Glomerular endothelial cell (primary cell): ENCODE data around the gene WARS2. TPM values are rescaled to one million over a fixed set of nuclear protein-coding genes. Genes with fewer than 3 reads are reported as not detected.
A peak's percentile ranks its signal among the peaks of the same experiment; 100 is the strongest.
"Not testable (repeated sequence)": the region's sequence is repeated elsewhere in the genome, so short reads cannot be mapped to it uniquely, and the experiment has no call there.

Experiments
- DNase-seq: peaks from one replicate; pipeline ENCODE4 v3.0.0-alpha.2; 2011; ENCODE audit warnings: low read depth, low spot score; ENCODE audit errors: extremely low read depth
- total RNA-seq: library from RNA; depleted of rRNA; stranded (reverse); fragments of >200 nt; gene quantifications from 2 replicates; pipeline ENCODE4 v1.2.3, GENCODE V29; 2015

The WARS2 gene
- 9.5 and 13.6 TPM in 2 replicates for total RNA-seq

DNA sequence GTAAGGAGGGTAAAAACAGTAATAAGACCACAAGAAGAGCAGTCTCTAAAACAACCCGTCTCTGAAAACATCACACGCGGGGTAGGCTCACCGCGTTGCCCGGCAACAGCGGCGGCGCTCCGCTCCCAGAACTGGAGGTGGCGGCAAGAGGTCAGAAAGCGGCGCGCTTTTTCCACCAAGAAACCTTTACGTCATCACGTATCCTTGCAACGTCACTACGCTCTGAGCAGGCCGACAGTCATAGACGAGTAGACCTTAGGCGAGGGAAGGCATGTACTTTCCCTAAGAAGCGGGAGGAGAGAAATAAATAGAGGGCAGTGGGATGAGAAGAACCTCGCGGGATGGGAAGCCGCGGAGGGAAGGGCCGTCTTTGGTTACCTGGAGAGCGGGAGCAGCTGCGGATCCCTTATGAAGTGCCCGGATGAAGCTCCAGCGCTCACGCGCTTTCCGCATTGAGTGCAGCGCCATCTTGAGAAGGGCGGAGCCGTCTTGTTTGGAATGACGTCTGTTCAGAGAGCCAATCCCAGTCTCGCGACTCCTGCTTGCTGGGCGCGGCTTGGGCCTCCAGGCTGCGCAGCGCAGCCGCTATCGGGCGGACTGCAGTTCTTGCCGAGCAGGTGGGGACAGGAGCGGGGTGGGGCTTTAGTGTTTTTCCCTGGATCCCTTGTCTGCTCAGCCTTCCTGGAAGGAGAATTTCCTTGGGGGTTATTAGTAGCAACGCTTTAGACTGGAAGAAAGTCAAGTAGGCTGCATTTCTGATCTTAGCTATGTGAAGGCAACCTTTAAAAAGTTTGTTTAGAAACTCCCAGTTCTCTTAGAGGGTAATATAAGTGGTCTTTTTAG, at the start of gene WARS2:
Gene WARS2, minus strand, starts transcription at position 477 of the 843 bp plus-strand sequence. Its CDS starts 9 bp downstream, at position 468.
- peak; percentile 93 for DNase-seq

GRCh38 chr1:119188926-119189325, 48.5 kb upstream of the WARS2 start:
- DNase-seq = no peak

GRCh38 chr1:119187416-119187815, 47.0 kb upstream of the WARS2 start:
- DNase-seq = no peak

GRCh38 chr1:119186471-119186870, 46.0 kb upstream of the WARS2 start:
- no peak for DNase-seq

DNA sequence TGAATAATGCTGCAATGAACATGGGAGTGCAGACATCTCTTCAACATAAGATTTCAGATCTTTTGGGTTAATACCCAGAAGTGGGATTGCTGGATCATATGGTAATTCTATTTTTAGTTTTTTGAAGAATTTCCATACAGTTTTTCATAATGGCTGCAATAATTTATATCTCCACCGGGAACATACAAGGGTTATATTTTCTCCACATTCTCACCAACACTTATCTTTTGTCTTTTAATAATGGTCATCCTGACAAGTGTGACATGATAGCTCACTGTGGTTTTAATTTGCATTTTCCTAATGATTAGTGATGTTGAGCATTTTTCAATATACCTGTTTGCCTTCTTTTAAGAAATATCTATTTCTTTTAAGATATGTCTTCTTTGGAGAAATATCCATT, 44.5 kb upstream of the WARS2 start:
- DNase-seq = no peak

DNA sequence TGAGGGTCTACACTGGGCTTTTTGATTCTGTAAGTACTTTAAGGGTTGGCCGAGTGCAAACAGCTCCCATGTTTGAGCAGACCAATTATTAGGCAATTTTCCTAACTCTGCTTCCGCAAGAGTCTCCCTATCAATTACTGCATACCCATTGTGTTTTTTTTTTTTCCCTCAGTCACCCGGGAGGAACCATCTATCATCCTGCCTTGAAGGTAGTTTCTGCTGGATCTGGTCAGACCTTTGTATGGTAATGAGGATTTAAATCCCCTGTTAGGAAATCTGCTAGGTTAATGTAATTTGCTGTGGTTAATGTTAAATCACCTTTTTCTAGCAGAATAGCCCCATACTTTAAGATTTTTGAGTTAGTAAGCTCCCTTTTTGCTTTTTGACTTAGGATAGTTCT, 40.8 kb upstream of the WARS2 start:
- no peak for DNase-seq

GRCh38 chr1:119179051-119179450, 38.6 kb upstream of the WARS2 start:
- no peak for DNase-seq

DNA sequence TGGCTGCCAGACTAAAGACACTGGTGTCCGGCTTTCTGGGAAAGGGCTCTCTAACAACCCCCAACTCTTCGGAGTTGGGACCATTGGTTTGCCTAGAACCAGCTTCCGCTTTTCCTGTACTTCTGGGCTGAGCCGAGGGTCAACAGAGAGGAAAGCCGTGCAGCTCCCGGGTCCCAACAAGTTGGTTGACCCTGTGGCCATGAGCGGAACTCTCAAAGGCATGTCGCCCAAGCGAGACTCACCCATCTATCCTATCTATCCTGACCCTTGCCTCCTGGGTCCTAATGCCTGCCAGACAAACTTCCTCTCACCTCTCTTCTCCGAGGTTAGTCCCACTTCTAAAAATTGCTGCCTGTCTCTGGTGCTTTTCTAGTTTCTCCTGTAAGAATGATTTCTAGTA, 32.5 kb upstream of the WARS2 start:
- not testable (repeated sequence) for DNase-seq

DNA sequence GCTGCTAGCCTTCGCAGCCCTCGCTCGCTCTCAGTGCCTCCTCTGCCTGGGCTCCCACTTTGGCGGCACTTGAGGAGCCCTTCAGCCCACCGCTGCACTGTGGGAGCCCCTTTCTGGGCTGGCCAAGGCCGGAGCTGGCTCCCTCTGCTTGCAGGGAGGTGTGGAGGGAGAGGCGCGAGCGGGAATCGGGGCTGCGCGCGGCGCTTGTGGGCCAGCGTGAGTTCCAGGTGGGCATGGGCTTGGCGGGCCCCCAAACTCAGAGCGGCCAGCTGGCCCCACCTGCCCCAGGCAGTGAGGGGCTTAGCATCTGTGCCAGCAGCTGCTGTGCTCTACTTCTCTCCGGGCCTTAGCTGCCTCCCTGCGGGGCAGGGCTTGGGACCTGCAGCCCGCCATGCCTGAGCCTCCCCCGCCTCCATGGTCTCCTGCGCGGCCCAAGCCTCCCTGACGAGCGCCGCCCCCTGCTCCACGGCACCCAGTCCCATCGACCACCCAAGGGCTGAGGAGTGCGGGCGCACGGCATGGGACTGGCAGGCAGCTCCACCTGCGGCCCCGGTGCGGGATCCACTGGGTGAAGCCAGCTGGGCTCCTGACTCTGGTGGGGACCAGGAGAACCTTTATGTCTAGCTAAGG, 31.0 kb upstream of the WARS2 start:
- DNase-seq = not testable (repeated sequence)

DNA sequence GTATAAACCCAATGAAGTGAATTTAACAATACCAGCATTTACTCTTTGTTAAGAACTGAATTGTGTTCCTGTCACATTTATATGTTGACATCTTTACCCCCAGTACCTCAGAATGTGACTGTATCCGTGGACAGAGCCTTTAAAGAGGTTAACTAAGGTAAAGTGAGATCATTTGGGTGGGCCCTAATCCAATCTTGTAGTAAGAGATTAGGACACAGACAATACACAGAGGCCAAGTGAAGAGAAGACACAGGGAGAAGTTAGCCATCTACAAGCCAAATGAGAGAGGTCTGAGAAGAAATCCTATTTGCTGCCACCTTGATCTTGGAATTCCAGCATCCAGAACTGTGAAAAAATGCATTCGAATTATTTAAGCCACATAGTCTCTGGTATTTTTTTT, 22.9 kb upstream of the WARS2 start:
- DNase-seq = no peak

GRCh38 chr1:119160866-119161265, 20.4 kb upstream of the WARS2 start:
- peak; percentile 34 for DNase-seq

DNA sequence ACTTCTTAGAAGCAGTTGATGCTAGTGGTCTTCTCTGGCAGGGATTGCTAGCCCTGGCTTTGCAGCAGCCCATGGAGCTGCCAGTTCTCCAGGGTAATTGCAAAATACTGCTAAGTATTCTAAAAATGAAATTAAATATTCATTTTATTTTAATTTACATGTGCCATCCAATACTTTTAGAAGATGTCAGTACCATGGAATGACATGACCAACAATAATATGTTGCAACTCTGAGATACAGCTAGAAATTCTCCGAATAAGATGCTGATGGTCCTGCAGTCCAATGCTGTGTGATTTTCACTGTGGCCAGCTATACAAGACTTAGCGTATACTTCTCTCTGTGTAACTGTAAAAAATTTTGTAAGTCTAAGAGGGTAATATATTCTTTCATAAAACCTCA, 20.0 kb upstream of the WARS2 start:
- no peak for DNase-seq

GRCh38 chr1:119159966-119160365, 19.5 kb upstream of the WARS2 start:
- DNase-seq = no peak

DNA sequence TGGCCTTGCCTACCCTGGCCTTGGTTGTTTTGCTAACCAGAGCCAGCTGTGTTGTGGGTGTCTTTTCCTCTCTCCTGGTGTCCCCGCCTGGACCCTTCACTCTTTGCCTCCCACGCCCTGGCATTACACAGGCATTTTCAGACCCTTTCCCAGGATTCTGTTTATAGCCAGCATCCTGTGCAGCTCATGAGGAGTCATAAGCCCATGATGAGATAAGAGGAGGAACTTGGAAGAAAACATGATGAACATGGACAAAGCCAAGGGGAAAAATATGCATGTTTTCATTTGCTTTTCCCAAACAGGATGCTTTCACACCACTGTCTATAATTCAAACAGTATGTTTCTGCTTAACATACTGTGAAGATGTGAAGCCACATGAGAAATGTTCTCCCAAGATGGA, 18.7 kb upstream of the WARS2 start:
- no peak for DNase-seq

- not testable (repeated sequence) for DNase-seq
Observed at GRCh38 chr1:119156761-119157160, 16.3 kb upstream of the WARS2 start.

DNA sequence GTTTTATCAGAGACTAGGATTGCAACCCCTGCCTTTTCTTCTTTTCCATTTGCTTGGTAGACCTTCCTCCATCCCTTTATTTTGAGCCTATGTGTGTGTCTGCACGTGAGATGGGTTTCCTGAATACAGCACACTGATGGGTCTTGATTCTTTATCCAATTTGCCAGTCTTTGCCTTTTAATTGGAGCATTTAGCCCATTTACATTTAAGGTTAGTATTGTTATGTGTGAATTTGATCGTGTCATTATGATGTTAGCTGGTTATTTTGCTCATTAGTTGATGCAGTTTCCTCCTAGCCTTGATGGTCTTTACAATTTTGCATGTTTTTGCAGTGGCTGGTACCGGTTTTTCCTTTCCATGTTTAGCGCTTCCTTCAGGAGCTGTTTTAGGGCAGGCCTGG, 14.6 kb upstream of the WARS2 start:
- DNase-seq = not testable (repeated sequence)

- DNase-seq = no peak
Observed at GRCh38 chr1:119150150-119150549, 9.7 kb upstream of the WARS2 start.

DNA sequence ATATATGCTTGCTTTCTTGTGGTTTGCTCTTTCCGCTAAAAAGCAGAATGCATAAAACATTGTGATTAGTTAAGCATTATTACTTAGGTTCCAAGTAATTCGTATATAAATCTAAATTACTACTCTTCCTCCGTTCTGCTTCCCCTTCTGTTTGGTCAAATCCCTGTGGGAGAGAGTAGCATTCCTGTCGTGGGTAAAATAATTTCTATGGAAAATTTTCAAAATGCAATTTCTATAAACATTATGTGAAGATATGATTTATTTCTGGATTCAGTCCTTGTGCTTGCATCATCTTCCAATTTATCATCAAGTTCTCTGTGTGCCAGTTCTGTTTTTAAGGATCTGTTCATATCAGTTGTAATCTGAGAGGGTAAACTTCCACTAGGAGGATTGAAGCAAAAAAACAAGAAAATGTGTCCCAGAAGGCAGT, 7.2 kb upstream of the WARS2 start:
- no peak for DNase-seq

GRCh38 chr1:119146466-119146865, 6.0 kb upstream of the WARS2 start:
- no peak for DNase-seq

DNA sequence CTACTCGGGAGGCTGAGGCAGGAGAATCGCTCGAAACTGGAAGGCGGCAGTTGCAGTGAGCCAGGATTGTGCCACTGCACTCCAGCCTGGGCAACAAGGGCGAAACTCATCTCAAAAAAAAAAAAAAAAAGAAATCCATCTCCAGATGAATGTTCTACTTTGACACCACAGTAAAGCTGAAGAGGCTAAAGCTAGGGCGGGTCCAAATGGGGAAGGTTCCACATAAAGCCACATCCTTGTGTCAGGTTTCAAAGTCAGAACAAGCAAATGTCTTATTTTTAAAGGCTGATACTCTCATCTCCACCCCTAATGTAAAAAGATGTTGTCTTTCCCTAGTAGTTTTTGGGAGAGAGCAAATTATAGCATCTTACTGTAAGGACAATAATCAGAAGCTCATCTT, 4.4 kb upstream of the WARS2 start:
- DNase-seq = no peak

DNA sequence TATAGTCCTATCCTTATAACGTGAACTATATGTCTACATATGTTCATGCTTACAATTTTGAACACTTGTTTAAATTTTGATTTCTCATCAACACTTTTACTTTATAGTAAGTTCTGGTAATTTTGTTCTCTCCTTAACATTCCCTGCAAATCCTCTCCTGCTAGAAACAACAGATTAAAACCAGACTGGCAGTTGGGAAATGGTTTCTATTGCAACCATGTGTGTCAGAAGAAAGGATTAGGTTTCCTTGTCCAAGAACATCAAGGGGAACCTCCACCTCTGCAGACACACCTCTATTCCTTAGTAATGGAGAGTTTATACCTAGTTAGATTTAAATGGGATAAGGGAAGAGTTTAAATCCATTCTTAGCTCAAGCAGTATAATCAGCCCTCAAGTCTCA, 3.3 kb upstream of the WARS2 start:
- DNase-seq = no peak

DNA sequence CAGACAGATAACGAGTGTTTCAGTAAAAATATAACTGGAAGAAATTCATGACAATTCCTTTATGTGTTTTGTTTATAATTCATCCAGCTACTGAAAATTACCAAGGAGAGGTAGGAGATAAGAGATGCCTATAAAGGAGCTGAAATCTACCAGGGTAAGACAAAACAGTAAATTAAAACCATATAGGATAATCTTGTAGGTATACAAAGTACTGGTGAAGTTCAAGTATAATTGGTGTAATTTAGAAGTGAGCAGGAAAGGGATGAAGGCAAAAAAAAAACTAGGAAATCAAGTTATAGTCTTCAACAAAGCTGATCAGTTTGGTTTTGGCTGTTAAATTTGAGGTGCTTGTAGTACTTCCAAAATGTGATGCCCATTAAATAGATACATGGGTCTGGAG, 1.2 kb upstream of the WARS2 start:
- no peak for DNase-seq
